Stomach (tissue), 4 donors: ENCODE measurements around the gene ZDHHC8.

Experiments
- EP300 ChIP-seq: sonication (generic); formaldehyde crosslinking; IDR thresholded peaks from one replicate; pipeline ENCODE4 v1.6.1; 2017; ENCODE audit warnings: antibody characterized with exemption
- POLR2AphosphoS5 ChIP-seq, 3 donors: sonication (generic); formaldehyde crosslinking; IDR thresholded peaks; one replicate each; pipeline ENCODE4 v1.6.1; 2016; ENCODE audit warnings: antibody characterized with exemption in 3 of 3
- TF ChIP-seq, protein P1 (sequence below), 7 experiments: fragments of 450-650 bp in 4 of 7; fragments of 200-600 bp in 3 of 7; sonication (generic) in 3 of 7; IDR thresholded peaks; one replicate each; pipeline ENCODE4 v1.5.1; 2016 to 2019; ENCODE audit warnings: antibody characterized with exemption in 7 of 7, control low read depth in 2 of 7, mild to moderate bottlenecking in 1 of 7

DNA sequence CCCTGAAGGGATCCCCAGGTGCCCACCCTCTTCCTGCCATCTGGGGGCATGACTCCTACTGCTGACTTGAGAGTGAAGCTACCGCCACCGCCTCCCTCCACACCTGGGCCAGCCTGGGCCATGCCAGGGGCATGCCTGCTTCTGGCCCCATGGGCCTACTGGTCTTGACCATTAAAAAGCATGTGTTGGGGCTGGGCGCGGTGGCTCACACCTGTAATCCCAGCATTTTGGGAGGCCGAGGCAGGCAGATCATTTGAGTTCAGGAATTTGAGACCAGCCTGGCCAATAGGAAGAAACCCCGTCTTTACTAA, 56.9 kb downstream of the ZDHHC8 start:
- TF ChIP-seq, protein P1, sequence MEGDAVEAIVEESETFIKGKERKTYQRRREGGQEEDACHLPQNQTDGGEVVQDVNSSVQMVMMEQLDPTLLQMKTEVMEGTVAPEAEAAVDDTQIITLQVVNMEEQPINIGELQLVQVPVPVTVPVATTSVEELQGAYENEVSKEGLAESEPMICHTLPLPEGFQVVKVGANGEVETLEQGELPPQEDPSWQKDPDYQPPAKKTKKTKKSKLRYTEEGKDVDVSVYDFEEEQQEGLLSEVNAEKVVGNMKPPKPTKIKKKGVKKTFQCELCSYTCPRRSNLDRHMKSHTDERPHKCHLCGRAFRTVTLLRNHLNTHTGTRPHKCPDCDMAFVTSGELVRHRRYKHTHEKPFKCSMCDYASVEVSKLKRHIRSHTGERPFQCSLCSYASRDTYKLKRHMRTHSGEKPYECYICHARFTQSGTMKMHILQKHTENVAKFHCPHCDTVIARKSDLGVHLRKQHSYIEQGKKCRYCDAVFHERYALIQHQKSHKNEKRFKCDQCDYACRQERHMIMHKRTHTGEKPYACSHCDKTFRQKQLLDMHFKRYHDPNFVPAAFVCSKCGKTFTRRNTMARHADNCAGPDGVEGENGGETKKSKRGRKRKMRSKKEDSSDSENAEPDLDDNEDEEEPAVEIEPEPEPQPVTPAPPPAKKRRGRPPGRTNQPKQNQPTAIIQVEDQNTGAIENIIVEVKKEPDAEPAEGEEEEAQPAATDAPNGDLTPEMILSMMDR (IDR thresholded peaks at IDR 0.05): no peak
- TF ChIP-seq POLR2AphosphoS5 (IDR thresholded peaks at IDR 0.05) (no peak), EP300 (no peak)
